Vagina (tissue), 2 donors: Measurements from ENCODE around the gene RTCB.

Source experiments
- CTCF ChIP-seq, 3 experiments: fragments of 450-650 bp in 2 of 3; fragments of 200-600 bp in 1 of 3; sonication (generic) in 1 of 3; IDR thresholded peaks; one replicate each; pipeline ENCODE4 v1.5.1; 2017 to 2019; ENCODE audit warnings: antibody characterized with exemption in 3 of 3, mild to moderate bottlenecking in 2 of 3, moderate library complexity in 2 of 3
- POLR2AphosphoS5 ChIP-seq, 2 donors: sonication (generic); formaldehyde crosslinking; IDR thresholded peaks; one replicate each; pipeline ENCODE4 v1.9.0; 2017; ENCODE audit warnings: antibody characterized with exemption in 2 of 2, mild to moderate bottlenecking in 2 of 2, low read depth in 1 of 2; ENCODE audit not compliant: insufficient read depth in 1 of 2

DNA sequence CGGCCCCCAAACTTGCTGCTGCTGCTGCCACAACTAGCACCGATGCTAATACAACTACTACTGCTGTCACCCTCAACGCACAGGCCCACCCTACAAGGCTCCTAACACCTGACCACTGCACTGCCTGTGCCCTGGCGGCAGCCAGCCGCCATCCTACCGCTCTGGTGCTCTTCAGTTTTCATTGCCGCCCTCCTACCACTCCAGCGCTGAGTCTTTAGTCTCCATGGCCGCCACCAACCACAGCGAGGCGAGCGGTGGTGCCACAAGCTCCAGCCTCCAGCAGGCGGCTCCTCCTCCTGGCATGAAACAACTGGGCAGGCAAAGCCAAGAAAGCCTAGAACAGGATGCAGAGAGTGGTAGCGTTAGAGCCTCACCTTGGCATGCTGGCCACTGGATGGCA, 59.4 kb downstream of the RTCB start:
- no peak for TF ChIP-seq CTCF (IDR thresholded peaks at IDR 0.05)
- no peak for TF ChIP-seq POLR2AphosphoS5 (IDR thresholded peaks at IDR 0.05; ENCODE audit: insufficient read depth in 1 of 2, low read depth in 1 of 2)
